GM15510 (cell line): ENCODE results near the gene FIGNL2.

Source experiments
- POLR2A ChIP-seq: IDR thresholded peaks from 3 replicates; pipeline ENCODE4 v1.6.1; 2011; ENCODE audit warnings: borderline replicate concordance; ENCODE audit not compliant: insufficient read length; ENCODE audit errors: extremely low read depth

Gene FIGNL2

GRCh38 chr12:51801027-51801426, 47.5 kb downstream of the FIGNL2 start:
- no peak for TF ChIP-seq POLR2A

GRCh38 chr12:51798501-51798900, 50.0 kb downstream of the FIGNL2 start:
- no peak for TF ChIP-seq POLR2A

DNA sequence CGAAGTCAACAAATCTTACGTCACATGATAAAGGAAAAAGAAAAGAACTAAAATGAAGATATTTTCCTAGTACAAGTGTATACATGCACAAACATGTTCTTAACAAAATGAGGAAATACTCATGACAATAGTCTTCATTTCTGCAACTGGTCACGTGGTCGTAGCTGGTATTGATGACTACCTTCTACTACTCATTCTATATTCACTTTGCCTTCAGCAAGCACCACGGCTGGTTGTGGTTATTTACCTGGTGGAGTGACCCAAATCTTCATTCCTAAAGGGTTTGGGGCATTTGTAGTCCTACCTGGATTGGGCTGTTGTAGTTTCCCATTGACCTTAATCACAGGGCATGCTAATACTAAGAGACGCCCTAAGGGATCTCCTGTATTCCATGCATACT, 51.2 kb downstream of the FIGNL2 start:
- no peak for TF ChIP-seq POLR2A

DNA sequence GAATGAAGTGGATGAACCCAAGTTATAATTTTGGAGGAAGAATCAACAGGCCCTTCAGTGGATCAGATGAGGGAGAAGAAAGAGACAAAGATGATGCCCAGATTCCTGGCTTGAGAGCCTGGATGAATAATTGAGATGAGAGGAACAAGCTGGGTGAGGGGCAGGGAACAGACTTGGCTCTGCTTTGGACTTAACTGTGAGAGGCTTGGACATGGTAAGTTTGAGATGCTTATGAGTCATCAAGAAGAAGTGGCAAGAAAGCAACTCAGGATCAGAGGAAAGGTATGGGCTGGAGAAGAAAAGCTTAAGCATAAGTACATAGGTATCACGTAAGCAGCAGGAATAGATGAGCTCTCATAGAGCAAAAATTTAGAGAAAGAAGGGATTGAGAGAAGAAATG, 55.3 kb downstream of the FIGNL2 start:
- TF ChIP-seq POLR2A: no peak

GRCh38 chr12:51792417-51792816, 56.1 kb downstream of the FIGNL2 start:
- no peak for TF ChIP-seq POLR2A

- TF ChIP-seq POLR2A: no peak
Observed at GRCh38 chr12:51788876-51789275, 59.6 kb downstream of the FIGNL2 start.

- TF ChIP-seq POLR2A: no peak
Observed at GRCh38 chr12:51785906-51786305, 62.6 kb downstream of the FIGNL2 start.

DNA sequence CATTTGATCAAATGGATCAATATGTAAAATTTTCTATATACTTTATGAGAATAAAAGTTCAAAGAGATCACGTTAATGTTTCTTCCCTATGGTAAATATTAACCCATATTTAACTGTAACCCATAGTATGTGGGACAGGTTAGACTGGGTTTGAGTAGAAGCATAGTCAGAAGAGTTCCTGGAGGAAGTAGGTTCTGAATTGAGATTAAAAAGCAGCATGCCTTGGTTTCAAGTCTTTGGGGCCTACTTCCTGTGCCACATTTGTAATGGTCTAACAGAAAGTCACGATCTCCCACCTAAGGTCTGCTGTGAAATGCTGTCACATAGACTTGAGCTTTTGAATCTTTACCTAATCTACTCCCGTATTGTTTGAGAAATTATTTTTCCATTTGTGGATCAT, 63.8 kb downstream of the FIGNL2 start:
- TF ChIP-seq POLR2A: no peak

DNA sequence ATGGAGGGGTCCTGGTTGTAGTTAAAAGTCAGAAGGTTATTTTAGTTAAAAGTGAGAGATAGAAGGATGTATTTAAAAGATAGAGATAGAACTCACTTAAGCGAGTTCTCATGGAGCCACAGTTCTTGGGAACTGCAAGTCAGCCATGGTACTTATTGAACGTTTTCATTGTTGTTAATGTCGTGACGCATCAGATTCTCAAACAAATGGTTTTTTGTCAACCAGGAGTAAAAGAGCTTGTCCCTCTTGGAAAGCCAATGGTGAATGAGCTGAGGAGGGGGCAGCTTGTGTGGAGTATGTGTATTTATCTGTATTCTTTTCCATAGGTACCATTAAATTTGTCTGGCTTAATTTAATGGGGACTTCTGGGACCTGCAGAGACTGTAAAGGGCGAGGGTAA, 68.6 kb downstream of the FIGNL2 start:
- no peak for TF ChIP-seq POLR2A

GRCh38 chr12:51777973-51778372, 70.5 kb downstream of the FIGNL2 start:
- no peak for TF ChIP-seq POLR2A

DNA sequence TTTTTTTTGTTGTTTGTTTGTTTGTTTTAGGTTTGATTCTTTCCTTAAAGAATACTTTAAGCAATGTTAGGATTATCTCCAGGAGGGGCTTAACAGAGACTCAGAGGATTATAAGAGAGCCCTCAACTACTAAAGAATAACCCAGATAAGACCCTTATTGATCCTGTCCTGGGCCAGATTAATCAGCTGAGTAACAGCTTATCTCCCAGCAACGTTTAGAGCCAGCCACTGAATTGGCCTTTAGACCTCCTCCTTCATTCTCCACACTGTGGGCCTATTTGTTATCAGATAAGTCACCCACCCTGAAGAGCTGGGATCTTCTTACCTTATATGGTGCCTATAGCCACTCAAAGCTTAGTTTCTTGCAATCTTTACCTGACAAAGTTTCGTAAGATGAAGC, 71.1 kb downstream of the FIGNL2 start:
- TF ChIP-seq POLR2A: no peak

GRCh38 chr12:51774933-51775332, 73.6 kb downstream of the FIGNL2 start:
- no peak for TF ChIP-seq POLR2A

DNA sequence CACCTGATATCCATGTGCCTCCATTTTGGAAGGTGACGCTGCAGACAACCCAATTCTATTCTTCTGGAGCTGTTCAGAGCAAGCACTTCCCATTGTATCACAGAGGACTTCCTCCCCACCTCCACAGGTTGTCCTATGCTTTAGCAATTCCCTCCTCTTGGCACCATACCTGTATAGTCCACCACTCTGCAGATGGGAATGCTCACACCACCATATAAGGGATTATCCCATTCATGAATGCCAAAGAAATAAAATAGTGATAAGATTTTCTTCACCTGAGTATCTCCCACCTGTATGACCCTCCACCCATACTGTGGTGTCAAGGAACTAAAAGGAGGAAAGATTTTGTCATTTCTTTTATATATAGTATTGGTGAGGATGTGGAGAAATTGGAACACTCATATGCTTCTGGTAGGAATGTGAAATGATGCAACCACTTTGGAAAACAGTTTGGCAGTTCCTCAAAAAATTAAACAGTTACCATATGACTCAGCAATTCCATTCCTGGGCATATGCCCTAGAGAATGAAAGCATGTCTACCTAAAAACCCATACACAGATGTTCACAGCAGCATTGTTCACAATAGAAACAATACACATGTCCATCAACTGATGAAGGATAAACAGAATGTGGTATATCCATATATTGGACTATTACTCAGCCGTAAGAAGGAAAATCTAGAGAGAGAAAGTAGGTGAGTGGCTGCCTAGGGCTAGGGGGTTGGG, 75.2 kb downstream of the FIGNL2 start:
- no peak for TF ChIP-seq POLR2A

- no peak for TF ChIP-seq POLR2A
Observed at GRCh38 chr12:51771008-51771407, 77.5 kb downstream of the FIGNL2 start.
